Endothelial cell of umbilical vein (primary cell): Measurements from ENCODE around the gene HOXB7. TPM values are rescaled to one million over a fixed set of nuclear protein-coding genes. Genes with fewer than 3 reads are reported as not detected.

ENCODE experiments used
- BruUV-seq: library from RNA; stranded (reverse); fragments of 400-500 nt; replicated peaks from 2 replicates; lab custom pipeline; 2021; lab: Mats Ljungman, UMichigan
- CTCF ChIA-PET: fragments of 300-600, 350-600 bp; sonication (Branson Sonifier 250); formaldehyde crosslinking; loops from one replicate; lab custom pipeline; 2021; ENCODE audit warnings: antibody characterized with exemption, inconsistent platforms; lab: Charles Lee
- POLR2A ChIA-PET: fragments of 300-600, 350-600 bp; sonication (Branson Sonifier 250); formaldehyde crosslinking; loops from one replicate; lab custom pipeline; 2021; ENCODE audit warnings: antibody characterized with exemption, inconsistent platforms; lab: Charles Lee
- DNase-seq: peaks from one replicate; pipeline ENCODE4 v3.0.0-alpha.2; 2011; ENCODE audit warnings: low read depth, low spot score
- FAIRE-seq: peaks from 2 replicates; lab custom pipeline; 2011; peaks lifted over from hg19 to GRCh38; lab: Jason Lieb, UNC
- H2AFZ ChIP-seq: 2 replicates; pipeline ENCODE4 v1.6.0; 2012; ENCODE audit warnings: low read depth, low read length, control low read depth, inconsistent platforms
- H3K27ac ChIP-seq: 2 replicates; pipeline ENCODE4 v1.5.1; 2011; ENCODE audit warnings: low read depth, mild to moderate bottlenecking, control low read depth, low read length, moderate library complexity; ENCODE audit not compliant: insufficient read depth
- H3K27me3 ChIP-seq, 2 experiments: 2 replicates each; pipeline versions ENCODE4 v1.6.0 to v1.6.1; 2011; ENCODE audit warnings: low read length in 2 of 2, mixed read lengths in 1 of 2; ENCODE audit not compliant: control insufficient read depth in 2 of 2, insufficient read depth in 2 of 2
- H3K36me3 ChIP-seq, 2 experiments: 2 replicates in 1 of 2; 3 replicates in 1 of 2; pipeline ENCODE4 v1.5.1; 2011; ENCODE audit warnings: low read length in 2 of 2, mild to moderate bottlenecking in 1 of 2, moderate library complexity in 1 of 2; ENCODE audit not compliant: control insufficient read depth in 2 of 2, insufficient read depth in 2 of 2; ENCODE audit errors: extremely low read depth in 1 of 2
- H3K4me1 ChIP-seq: 3 replicates; pipeline ENCODE4 v1.5.1; 2011; ENCODE audit warnings: mild to moderate bottlenecking, low read length; ENCODE audit not compliant: control insufficient read depth, insufficient read depth; ENCODE audit errors: extremely low read depth
- H3K4me2 ChIP-seq: 2 replicates; pipeline ENCODE4 v1.6.1; 2011; ENCODE audit warnings: low read length, control low read depth, mixed read lengths; ENCODE audit not compliant: insufficient read depth
- H3K4me3 ChIP-seq, 3 experiments: fragments of 200-600 bp in 1 of 3; sonication (generic), shearing (Covaris generic) in 1 of 3; replicated peaks in 1 of 3; 2 replicates each; pipeline ENCODE4 v1.5.1; 2011 to 2016; ENCODE audit warnings: control low read depth in 3 of 3, low read length in 3 of 3, mild to moderate bottlenecking in 2 of 3, inconsistent platforms in 1 of 3, low read depth in 1 of 3, moderate library complexity in 1 of 3; ENCODE audit not compliant: insufficient read depth in 1 of 3
- H3K79me2 ChIP-seq: 2 replicates; pipeline ENCODE4 v1.6.0; 2012; ENCODE audit warnings: low read length, inconsistent platforms; ENCODE audit not compliant: control insufficient read depth, insufficient read depth
- H3K9ac ChIP-seq: replicated peaks from 2 replicates; pipeline ENCODE3; 2011; ENCODE audit warnings: low read length, control low read depth; ENCODE audit not compliant: insufficient read depth; ENCODE audit errors: extremely low read depth
- H3K9me1 ChIP-seq: replicated peaks from 3 replicates; pipeline ENCODE4 v1.6.0; 2011; ENCODE audit warnings: mild to moderate bottlenecking, low read length; ENCODE audit not compliant: control insufficient read depth, insufficient read depth; ENCODE audit errors: extremely low read depth
- H3K9me3 ChIP-seq: replicated peaks from 2 replicates; pipeline ENCODE4 v1.5.1; 2012; ENCODE audit warnings: low read length, inconsistent platforms; ENCODE audit not compliant: control insufficient read depth, insufficient read depth
- H4K20me1 ChIP-seq: replicated peaks from 2 replicates; pipeline ENCODE3; 2011; ENCODE audit warnings: mild to moderate bottlenecking, low read length; ENCODE audit not compliant: control insufficient read depth, insufficient read depth; ENCODE audit errors: extremely low read depth
- CTCF ChIP-seq, 2 donors: IDR thresholded peaks; 1 replicate in 1 of 2; 2 replicates in 1 of 2; pipeline ENCODE4 v1.5.1; 2011; ENCODE audit warnings: low read length in 2 of 2, mild to moderate bottlenecking in 2 of 2, moderate library complexity in 2 of 2, control low read depth in 1 of 2, inconsistent platforms in 1 of 2, low read depth in 1 of 2; ENCODE audit not compliant: insufficient read depth in 1 of 2; ENCODE audit errors: extremely low read depth in 1 of 2
- EZH2 ChIP-seq: IDR thresholded peaks from 2 replicates; pipeline ENCODE4 v1.6.1; 2012; ENCODE audit warnings: borderline replicate concordance, low read depth, mild to moderate bottlenecking, moderate library complexity, low read length, inconsistent platforms; ENCODE audit not compliant: severe bottlenecking
- FOS ChIP-seq: IDR thresholded peaks from 2 replicates; pipeline ENCODE4 v1.6.1; 2011; ENCODE audit warnings: mild to moderate bottlenecking, low read length, moderate library complexity, borderline replicate concordance; ENCODE audit not compliant: insufficient read depth
- GATA2 ChIP-seq: IDR thresholded peaks from 2 replicates; pipeline ENCODE4 v1.7.0; 2011; ENCODE audit warnings: low read depth, mild to moderate bottlenecking, moderate library complexity, mixed read lengths, low read length; ENCODE audit not compliant: insufficient read length, insufficient read depth
- JUN ChIP-seq: IDR thresholded peaks from 2 replicates; pipeline ENCODE4 v1.6.1; 2011; ENCODE audit warnings: borderline replicate concordance, low read depth; ENCODE audit not compliant: insufficient read length, insufficient read depth
- MAX ChIP-seq: IDR thresholded peaks from 2 replicates; pipeline ENCODE4 v1.6.1; 2011; ENCODE audit not compliant: insufficient read depth, insufficient read length
- MYC ChIP-seq: IDR thresholded peaks from one replicate; pipeline ENCODE4 v1.6.1; 2011; ENCODE audit warnings: mild to moderate bottlenecking, low read depth, low read length
- POLR2A ChIP-seq: IDR thresholded peaks from 2 replicates; pipeline ENCODE4 v1.6.1; 2012; ENCODE audit warnings: low read depth, mild to moderate bottlenecking, control low read depth, low read length
- POLR2AphosphoS5 ChIP-seq: IDR thresholded peaks from 2 replicates; pipeline ENCODE4 v1.6.1; 2012; ENCODE audit warnings: low read depth, mild to moderate bottlenecking, control low read depth, low read length, moderate library complexity; ENCODE audit not compliant: insufficient read depth
- dilution Hi-C: fragments of 300-500 bp; cut with MboI; formaldehyde crosslinking; loops from one replicate; pipeline ENCODE4 v1.15.0; 2019; ENCODE audit warnings: low sequenced_read_pairs; ENCODE audit not compliant: extremely low pct_ligation_motif_present
- intact Hi-C: fragments of 100-400 bp; cut with micrococcal nuclease; formaldehyde crosslinking; loops from one replicate; pipeline ENCODE4 v1.10.0; 2022
- polyA plus RNA-seq, 4 experiments: library from polyadenylated mRNA; depleted of rRNA in 3 of 4; stranded (reverse) in 3 of 4; unstranded in 1 of 4; fragments of >200 nt; gene quantifications; 2 replicates each; pipeline versions ENCODE4 v1.2.1 to v1.2.3, GENCODE V29; 2011 to 2012; ENCODE audit warnings: missing spikeins in 1 of 4
- total RNA-seq: library from RNA; stranded (reverse); gene quantifications from 2 replicates; pipeline ENCODE4 v1.2.3, GENCODE V29; 2021

The HOXB7 gene
- total and polyA plus RNA-seq, 2 donors (not counting 3 experiments of a cell fraction or from before 2014, with no cell fraction given), result 23.5 to 24.5 TPM

GRCh38 chr17:48634493-48635208 lies 23.8 kb upstream of the HOXB7 start:
- no peak overlapping the region for H3K4me2 ChIP-seq
- no peak overlapping the region for H3K27ac ChIP-seq
- H3K79me2 ChIP-seq, result no peaks in the 10 kb centered on the region
- no peak for DNase-seq
- CTCF ChIA-PET, result interaction anchor here (1.5 to 4.2 kb wide), 2 partner anchors 9 to 11 kb away, joined by 7 to 73 read pairs; partner anchors contain the start of gene HOXB9
- H3K9ac ChIP-seq, result no peak overlapping the region
- no peaks in the 10 kb centered on the region for H3K36me3 ChIP-seq
- POLR2A ChIA-PET, result no interaction called here
- H3K27me3 ChIP-seq, result peaks cover 66 to 85% of the 10 kb centered on the region in 2 experiments
- FAIRE-seq, result no peak
- no peaks in the 10 kb centered on the region for H4K20me1 ChIP-seq
- no peak overlapping the region for H3K4me3 ChIP-seq
- H2AFZ ChIP-seq, result no peak overlapping the region
- TF ChIP-seq POLR2A (no peak), MYC (no peak), GATA2 (no peak), POLR2AphosphoS5 (no peak), FOS (no peak), JUN (no peak), EZH2 (no peak), MAX (no peak), CTCF (IDR thresholded peaks at IDR 0.05; ENCODE audit: extremely low read depth in 1 of 2, insufficient read depth in 1 of 2, low read depth in 1 of 2, low read length in 2 of 2) (no peak)
- no peaks in the 10 kb centered on the region for H3K9me3 ChIP-seq
- dilution Hi-C loops, result no loop called here
- intact Hi-C loops, result no loop called here
- no peaks in the 10 kb centered on the region for H3K4me1 ChIP-seq
- H3K9me1 ChIP-seq, result no peaks in the 10 kb centered on the region
- BruUV-seq, result no TSS peak
